ENCODE data around the gene HGFAC. TPM values are rescaled to one million over a fixed set of nuclear protein-coding genes. Genes with fewer than 3 reads are reported as not detected.

The HGFAC gene
- total and polyA plus RNA-seq, 9 donors: 0.15 to 2.1 (median 0.53) TPM; not detected in 2

DNA sequence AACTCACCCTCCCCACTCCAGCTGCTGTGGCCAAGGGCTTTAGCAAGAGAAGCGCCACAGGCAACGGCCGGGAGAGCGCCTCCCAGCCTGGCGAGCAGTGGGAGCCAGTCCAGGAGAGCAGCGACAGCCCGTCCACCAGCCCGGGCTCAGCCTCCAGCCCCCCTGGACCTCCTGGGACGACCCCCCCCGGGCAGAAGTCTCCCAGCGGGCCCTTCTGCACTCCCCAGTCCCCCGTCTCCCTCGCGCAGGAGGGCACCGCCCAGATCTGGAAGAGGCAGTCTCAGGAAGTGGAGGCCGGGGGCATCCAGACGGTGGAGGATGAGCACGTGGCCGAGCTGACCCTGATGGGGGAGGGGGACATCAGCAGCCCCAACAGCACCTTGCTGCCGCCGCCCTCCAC is 11.2 kb upstream of the HGFAC start:
- no peak overlapping the region for H3K27ac ChIP-seq
- H3K27me3 ChIP-seq: no peaks in the 10 kb centered on the region
- TF ChIP-seq EP300 (IDR thresholded peaks at IDR 0.05) (no peak), POLR2A (IDR thresholded peaks at IDR 0.05) (no peak)
- TF ChIP-seq, protein P1, sequence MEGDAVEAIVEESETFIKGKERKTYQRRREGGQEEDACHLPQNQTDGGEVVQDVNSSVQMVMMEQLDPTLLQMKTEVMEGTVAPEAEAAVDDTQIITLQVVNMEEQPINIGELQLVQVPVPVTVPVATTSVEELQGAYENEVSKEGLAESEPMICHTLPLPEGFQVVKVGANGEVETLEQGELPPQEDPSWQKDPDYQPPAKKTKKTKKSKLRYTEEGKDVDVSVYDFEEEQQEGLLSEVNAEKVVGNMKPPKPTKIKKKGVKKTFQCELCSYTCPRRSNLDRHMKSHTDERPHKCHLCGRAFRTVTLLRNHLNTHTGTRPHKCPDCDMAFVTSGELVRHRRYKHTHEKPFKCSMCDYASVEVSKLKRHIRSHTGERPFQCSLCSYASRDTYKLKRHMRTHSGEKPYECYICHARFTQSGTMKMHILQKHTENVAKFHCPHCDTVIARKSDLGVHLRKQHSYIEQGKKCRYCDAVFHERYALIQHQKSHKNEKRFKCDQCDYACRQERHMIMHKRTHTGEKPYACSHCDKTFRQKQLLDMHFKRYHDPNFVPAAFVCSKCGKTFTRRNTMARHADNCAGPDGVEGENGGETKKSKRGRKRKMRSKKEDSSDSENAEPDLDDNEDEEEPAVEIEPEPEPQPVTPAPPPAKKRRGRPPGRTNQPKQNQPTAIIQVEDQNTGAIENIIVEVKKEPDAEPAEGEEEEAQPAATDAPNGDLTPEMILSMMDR (IDR thresholded peaks at IDR 0.05): no peak
- intact Hi-C loops (cut with DNase I): no loop called here
- no peaks in the 10 kb centered on the region for H3K9me3 ChIP-seq
- no peaks in the 10 kb centered on the region for H3K36me3 ChIP-seq
- no peaks in the 10 kb centered on the region for H3K4me1 ChIP-seq (ENCODE audit: insufficient read depth)
- no peak for DNase-seq
- H3K4me3 ChIP-seq: no peak overlapping the region
- 75 to 81% (median 76%) methylated on average over 11 to 21 of the region's 21 CpGs for WGBS, 3 donors

DNA sequence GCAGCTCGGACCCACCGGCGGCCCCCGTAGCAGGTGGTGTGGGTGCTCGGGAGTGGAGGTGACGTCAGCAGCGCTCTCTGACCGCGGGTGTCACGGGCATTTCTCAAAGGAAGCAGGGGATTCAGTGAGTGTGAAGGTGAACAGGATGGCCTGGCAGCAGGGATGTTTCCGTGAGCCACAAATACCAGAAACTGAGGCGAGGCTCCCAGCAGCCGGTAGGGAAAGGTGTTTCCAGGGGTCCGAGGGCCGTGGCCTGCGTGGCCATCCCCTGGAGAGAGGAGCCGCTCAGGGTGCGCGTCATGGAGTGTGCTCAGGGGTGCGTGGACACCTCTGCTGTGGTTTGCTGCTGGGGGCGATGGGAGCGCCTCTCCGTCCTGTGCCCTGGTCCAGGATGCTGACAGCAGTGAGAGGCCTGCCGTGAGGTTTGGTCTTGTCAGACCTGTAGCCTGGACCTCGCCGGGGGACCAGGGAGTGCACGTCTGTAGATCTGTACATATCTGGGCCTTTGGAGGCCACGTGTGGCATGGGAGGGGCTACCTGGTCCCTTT is 10.2 kb upstream of the HGFAC start:
- 91 to 92% (median 92%) methylated on average over 28 of the region's 28 CpGs for WGBS, 3 donors
- no peaks in the 10 kb centered on the region for H3K9me3 ChIP-seq
- no peaks in the 10 kb centered on the region for H3K36me3 ChIP-seq
- intact Hi-C loops (cut with DNase I): no loop called here
- H3K4me1 ChIP-seq (ENCODE audit: insufficient read depth): no peaks in the 10 kb centered on the region
- no peaks in the 10 kb centered on the region for H3K27me3 ChIP-seq
- H3K27ac ChIP-seq: no peak overlapping the region
- H3K4me3 ChIP-seq: no peak overlapping the region
- no peak for DNase-seq
- TF ChIP-seq, protein P1 (IDR thresholded peaks at IDR 0.05): no peak
- no peak for TF ChIP-seq POLR2A (IDR thresholded peaks at IDR 0.05)
- TF ChIP-seq EP300 (IDR thresholded peaks at IDR 0.05): no peak

DNA sequence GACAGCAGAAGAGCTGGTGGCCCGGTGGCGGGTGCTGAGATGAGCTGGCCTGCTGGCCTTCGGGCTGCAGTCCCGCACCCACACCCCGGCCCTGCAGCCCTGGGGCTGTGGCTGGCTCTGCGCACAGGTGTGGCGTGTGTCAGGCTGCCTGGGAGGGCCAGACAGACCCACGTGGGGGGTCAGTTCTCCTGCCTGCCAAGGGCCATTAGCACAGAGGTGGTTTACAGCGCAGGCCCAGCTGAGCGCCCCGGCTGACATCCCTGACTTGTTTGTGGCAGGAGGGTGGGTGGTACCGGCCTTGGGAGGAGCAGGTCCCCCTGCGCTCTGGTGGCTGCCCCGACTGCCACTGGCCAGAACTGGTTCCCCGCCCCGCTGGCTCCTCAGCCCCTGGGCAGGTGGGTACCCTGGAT is 9.4 kb upstream of the HGFAC start:
- H3K27me3 ChIP-seq: no peaks in the 10 kb centered on the region
- H3K27ac ChIP-seq: no peak overlapping the region
- H3K36me3 ChIP-seq: no peaks in the 10 kb centered on the region
- TF ChIP-seq EP300 (IDR thresholded peaks at IDR 0.05) (no peak), POLR2A (IDR thresholded peaks at IDR 0.05) (no peak)
- TF ChIP-seq, protein P1 (IDR thresholded peaks at IDR 0.05): no peak
- no peak overlapping the region for H3K4me3 ChIP-seq
- 85 to 88% (median 87%) methylated on average over 15 to 16 of the region's 16 CpGs for WGBS, 3 donors
- H3K4me1 ChIP-seq (ENCODE audit: insufficient read depth): no peaks in the 10 kb centered on the region
- no peaks in the 10 kb centered on the region for H3K9me3 ChIP-seq
- intact Hi-C loops (cut with DNase I): no loop called here
- DNase-seq: peak in 1 of 5 donors; percentile 10

DNA sequence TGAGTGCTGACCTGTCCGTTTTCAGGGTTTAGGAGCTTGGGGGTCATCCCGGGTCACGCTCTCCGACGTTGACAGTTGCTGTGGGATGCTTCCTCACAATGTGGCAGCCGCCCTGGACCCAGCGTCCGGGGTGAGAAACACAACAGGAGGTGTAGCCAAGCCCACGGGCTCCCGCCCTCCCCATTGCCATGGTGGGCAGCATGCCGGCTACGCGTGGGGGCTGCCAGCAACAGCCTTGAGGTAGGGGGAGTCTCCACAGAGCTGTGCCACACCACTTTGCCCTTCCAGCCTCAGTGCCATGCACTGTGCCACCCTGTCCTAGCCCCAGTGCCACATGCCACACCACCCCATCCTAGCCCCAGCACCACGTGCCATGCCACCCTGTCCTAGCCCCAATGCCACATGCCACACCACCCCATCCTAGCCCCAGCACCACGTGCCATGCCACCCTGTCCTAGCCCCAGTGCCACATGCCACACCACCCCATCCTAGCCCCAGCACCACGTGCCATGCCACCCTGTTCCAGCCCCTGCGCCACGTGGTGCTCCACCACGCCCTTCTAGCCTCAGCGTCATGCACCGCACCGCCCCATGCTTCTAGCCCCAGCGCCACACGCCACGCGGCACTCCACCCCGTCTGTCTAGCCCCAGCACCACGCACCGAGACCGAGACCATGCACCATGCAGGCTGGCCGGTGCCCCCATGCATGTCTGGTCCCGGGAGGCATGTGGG is 8.5 kb upstream of the HGFAC start:
- 90 to 91% (median 91%) methylated on average over 32 of the region's 32 CpGs for WGBS, 3 donors
- no peak for DNase-seq
- no peak overlapping the region for H3K4me3 ChIP-seq
- no peaks in the 10 kb centered on the region for H3K27me3 ChIP-seq
- no peak for TF ChIP-seq POLR2A (IDR thresholded peaks at IDR 0.05)
- TF ChIP-seq, protein P1 (IDR thresholded peaks at IDR 0.05): no peak
- TF ChIP-seq EP300 (IDR thresholded peaks at IDR 0.05): no peak
- no peaks in the 10 kb centered on the region for H3K4me1 ChIP-seq (ENCODE audit: insufficient read depth)
- intact Hi-C loops (cut with DNase I): no loop called here
- H3K27ac ChIP-seq: no peak overlapping the region
- H3K36me3 ChIP-seq: no peaks in the 10 kb centered on the region
- no peaks in the 10 kb centered on the region for H3K9me3 ChIP-seq

Measured in ovary (tissue), 9 donors.